GM12878 (cell line): ENCODE data around the gene SMPD3. TPM values are rescaled to one million over a fixed set of nuclear protein-coding genes. Genes with fewer than 3 reads are reported as not detected.

Experiments used
- CEBPB ChIP-seq, 2 experiments: fragments of 150-350 bp in 1 of 2; IDR thresholded peaks; 2 replicates each; pipeline ENCODE4 v1.6.1; 2012 to 2014; ENCODE audit warnings: low read depth in 2 of 2, low read length in 2 of 2, borderline replicate concordance in 1 of 2, inconsistent platforms in 1 of 2
- CREM ChIP-seq: IDR thresholded peaks from 2 replicates; pipeline ENCODE4 v1.6.1; 2014; ENCODE audit warnings: antibody characterized with exemption, low read depth
- HCFC1 ChIP-seq: fragments of 150-350 bp; IDR thresholded peaks from 2 replicates; pipeline ENCODE4 v1.6.1; 2014; ENCODE audit warnings: low read length
- IKZF1 ChIP-seq: fragments of 450-650 bp; conservative IDR thresholded peaks from 2 replicates; pipeline ENCODE4 v1.6.1; 2017; ENCODE audit warnings: antibody characterized with exemption, mild to moderate bottlenecking
- MTA3 ChIP-seq: IDR thresholded peaks from 2 replicates; pipeline ENCODE4 v1.6.1; 2012; ENCODE audit warnings: low read length, inconsistent platforms, borderline replicate concordance
- NBN ChIP-seq: fragments of 450-650 bp; IDR thresholded peaks from 2 replicates; pipeline ENCODE4 v1.6.1; 2016
- POLR2AphosphoS2 ChIP-seq: IDR thresholded peaks from 2 replicates; pipeline ENCODE4 v1.6.1; 2011; ENCODE audit warnings: low read depth, mild to moderate bottlenecking, low read length, improper control_type of control experiment, moderate library complexity
- POU2F2 ChIP-seq: IDR thresholded peaks from 3 replicates; pipeline ENCODE4 v1.6.1; 2011; ENCODE audit warnings: low read depth, mild to moderate bottlenecking, low read length, borderline replicate concordance
- SMARCA5 ChIP-seq: fragments of 450-650 bp; IDR thresholded peaks from 2 replicates; pipeline ENCODE4 v1.6.1; 2017; ENCODE audit warnings: mild to moderate bottlenecking
- SMC3 ChIP-seq: IDR thresholded peaks from 2 replicates; pipeline ENCODE4 v1.6.1; 2011; ENCODE audit warnings: low read length, improper control_type of control experiment, borderline replicate concordance
- polyA plus RNA-seq, 11 experiments: library from polyadenylated mRNA; depleted of rRNA in 4 of 11; unstranded in 6 of 11; stranded (reverse) in 5 of 11; fragments of >200 nt; fragmentation: Nextera tagmentation in 4 of 11; fragmentation: Illumina TruSeq in 1 of 11; extraction: Ambion mirVana in 4 of 11; extraction: Trizol in 1 of 11; gene quantifications; 1 replicate in 1 of 11; 2 replicates in 10 of 11; pipeline versions ENCODE4 v1.2.1 to v1.2.3, GENCODE V29; 2011 to 2016; ENCODE audit warnings: inconsistent platforms in 2 of 11, missing spikeins in 2 of 11, low read depth in 1 of 11
- total RNA-seq, 4 experiments: library from RNA; depleted of rRNA in 3 of 4; stranded (reverse); fragments of >200 nt in 3 of 4; fragmentation: Illumina TruSeq in 1 of 4; extraction: Trizol in 1 of 4; gene quantifications; 2 replicates each; pipeline versions ENCODE4 v1.2.1 to v1.2.3, GENCODE V29; 2013 to 2021
- TF ChIP-seq, protein P1 (sequence below): fragments of 450-650 bp; IDR thresholded peaks from 2 replicates; pipeline ENCODE4 v1.6.1; 2017; ENCODE audit warnings: mild to moderate bottlenecking, low read depth, inconsistent platforms; ENCODE audit not compliant: poor library complexity, severe bottlenecking
- TF ChIP-seq, protein P2 (sequence below): fragments of 450-650 bp; IDR thresholded peaks from 2 replicates; pipeline ENCODE4 v1.6.1; 2017; ENCODE audit warnings: borderline replicate concordance

Gene SMPD3
- total and polyA plus RNA-seq, 10 of the 15 experiments (the other 5 are each of a cell fraction or from before 2014, with no cell fraction given), result 0.04 to 2.0 (median 1.2) TPM

DNA sequence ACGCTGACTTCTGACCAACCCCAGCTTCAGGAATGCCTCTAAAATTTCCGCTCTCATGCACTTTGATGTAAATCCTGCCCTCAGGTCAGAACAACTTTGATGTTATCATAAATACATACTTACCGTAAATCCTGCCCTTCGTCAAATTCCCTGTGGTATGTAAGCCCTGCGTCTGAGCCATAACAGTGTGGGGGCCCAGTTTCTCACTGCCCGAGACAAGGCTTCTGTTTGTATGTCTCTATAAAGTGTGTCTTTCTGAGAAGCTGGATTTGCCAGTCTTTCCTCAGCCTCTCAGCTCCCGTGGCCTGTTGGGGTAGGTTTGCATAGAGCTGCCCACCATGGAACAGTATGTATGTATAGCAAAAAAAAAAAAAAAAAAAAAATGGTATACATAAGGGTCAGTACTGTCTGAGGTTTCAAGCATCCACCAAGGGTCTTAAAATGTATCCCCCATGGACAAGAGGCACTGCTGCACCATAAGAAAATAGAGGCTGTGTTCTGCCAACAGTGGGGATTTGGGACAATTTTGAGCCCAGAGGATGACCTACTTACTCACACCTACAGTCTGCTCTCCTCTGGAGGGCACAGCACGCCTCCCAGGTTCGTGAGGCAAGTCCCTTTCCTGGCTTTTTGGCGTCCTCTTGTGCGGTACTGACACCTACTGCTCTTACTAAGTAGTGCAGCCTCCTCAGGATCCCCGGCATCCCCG lies 120.0 kb downstream of the SMPD3 start (continued):
- TF ChIP-seq POLR2AphosphoS2, result 0 out of 2 replicates have a peak, but pooled peaks have one; percentile 37
- peak; percentile 45; the same call in 1 of the 2 replicates for TF ChIP-seq NBN
- peak; percentile 34; the same call in 1 of the 2 replicates for TF ChIP-seq HCFC1
- peak; percentile 67; the same call in 1 of the 2 replicates for TF ChIP-seq SMARCA5
- TF ChIP-seq, protein P1, sequence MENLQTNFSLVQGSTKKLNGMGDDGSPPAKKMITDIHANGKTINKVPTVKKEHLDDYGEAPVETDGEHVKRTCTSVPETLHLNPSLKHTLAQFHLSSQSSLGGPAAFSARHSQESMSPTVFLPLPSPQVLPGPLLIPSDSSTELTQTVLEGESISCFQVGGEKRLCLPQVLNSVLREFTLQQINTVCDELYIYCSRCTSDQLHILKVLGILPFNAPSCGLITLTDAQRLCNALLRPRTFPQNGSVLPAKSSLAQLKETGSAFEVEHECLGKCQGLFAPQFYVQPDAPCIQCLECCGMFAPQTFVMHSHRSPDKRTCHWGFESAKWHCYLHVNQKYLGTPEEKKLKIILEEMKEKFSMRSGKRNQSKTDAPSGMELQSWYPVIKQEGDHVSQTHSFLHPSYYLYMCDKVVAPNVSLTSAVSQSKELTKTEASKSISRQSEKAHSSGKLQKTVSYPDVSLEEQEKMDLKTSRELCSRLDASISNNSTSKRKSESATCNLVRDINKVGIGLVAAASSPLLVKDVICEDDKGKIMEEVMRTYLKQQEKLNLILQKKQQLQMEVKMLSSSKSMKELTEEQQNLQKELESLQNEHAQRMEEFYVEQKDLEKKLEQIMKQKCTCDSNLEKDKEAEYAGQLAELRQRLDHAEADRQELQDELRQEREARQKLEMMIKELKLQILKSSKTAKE, result no peak
- TF ChIP-seq, protein P2, sequence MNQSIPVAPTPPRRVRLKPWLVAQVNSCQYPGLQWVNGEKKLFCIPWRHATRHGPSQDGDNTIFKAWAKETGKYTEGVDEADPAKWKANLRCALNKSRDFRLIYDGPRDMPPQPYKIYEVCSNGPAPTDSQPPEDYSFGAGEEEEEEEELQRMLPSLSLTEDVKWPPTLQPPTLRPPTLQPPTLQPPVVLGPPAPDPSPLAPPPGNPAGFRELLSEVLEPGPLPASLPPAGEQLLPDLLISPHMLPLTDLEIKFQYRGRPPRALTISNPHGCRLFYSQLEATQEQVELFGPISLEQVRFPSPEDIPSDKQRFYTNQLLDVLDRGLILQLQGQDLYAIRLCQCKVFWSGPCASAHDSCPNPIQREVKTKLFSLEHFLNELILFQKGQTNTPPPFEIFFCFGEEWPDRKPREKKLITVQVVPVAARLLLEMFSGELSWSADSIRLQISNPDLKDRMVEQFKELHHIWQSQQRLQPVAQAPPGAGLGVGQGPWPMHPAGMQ, result no peak
- TF ChIP-seq IKZF1, result peak; percentile 47; the same call in 1 of the 2 replicates
- peak; percentile 46; the same call in 1 of the 3 replicates for TF ChIP-seq POU2F2
- TF ChIP-seq MTA3, result no peak
- TF ChIP-seq CEBPB (IDR thresholded peaks at IDR 0.05; ENCODE audit: borderline replicate concordance in 1 of 2, low read depth in 2 of 2, low read length in 2 of 2), result no peak
- TF ChIP-seq SMC3, result peak; percentile 98
- TF ChIP-seq CREM, result no peak
